Measurements from ENCODE around the gene TSPAN5.

Gene TSPAN5

GRCh38 chr4:98643755-98644154, 14.7 kb downstream of the TSPAN5 start:
- no peak for TF ChIP-seq CTCF (IDR thresholded peaks at IDR 0.05; ENCODE audit: low read depth, low read length)
- H3K4me3 ChIP-seq (ENCODE audit: low read depth, low read length), result no peak overlapping the region

DNA sequence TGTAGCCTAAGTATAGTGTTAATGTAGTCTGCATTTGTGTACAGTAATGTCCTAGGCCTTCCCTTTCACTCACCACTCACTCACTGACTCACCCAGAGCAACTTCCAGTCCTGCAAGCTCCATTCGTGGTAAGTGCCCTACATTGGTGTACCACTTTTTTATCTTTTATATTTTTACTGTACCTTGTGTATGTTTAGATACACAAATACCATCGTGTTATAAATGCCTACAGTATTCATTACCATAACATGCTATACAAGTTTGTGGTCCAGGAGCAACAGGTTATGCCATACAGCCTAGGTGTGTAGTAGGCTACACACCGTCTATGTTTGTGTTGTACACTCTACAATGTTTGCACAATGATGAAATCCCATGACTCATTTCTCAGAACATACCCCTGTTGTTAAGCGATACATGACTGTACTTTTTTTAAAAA, 15.4 kb downstream of the TSPAN5 start:
- H3K4me3 ChIP-seq (ENCODE audit: low read depth, low read length), result no peak overlapping the region
- no peak for TF ChIP-seq CTCF (IDR thresholded peaks at IDR 0.05; ENCODE audit: low read depth, low read length)

DNA sequence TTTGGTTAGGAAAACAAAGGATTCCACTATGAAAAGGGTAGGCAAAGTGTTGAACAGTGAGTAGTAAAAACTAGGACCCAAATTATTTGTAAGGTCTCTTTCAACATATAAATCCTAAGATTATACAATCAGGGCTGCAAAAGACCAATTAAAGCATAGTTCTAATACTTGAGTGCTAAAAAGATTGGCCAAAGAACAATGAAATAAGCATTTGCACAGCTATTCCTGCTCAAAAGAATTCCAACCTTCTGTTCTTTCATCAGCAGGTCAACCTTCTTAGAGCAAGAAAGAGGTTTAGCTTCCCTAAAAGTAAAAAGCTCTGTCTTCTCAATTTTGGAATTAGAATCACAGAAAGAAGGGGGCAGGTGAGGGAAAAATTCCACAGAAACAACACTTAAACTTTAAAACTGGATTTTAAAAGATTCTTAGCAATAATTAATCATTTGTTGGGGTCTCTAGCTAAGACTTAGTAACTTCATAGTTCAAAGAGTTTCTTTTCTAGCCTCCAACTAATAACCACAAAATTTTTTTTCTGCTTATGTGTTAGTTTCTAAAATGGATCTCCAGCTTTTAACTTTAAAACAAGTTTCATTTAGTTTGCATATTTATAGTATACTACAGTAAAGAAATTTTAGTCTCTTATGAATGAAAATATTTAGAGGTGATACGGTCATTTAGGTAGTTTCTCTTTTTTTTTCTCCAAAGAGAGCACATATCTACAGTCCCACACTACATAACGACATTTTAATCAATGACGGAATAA, 16.3 kb downstream of the TSPAN5 start:
- no peak overlapping the region for H3K4me3 ChIP-seq (ENCODE audit: low read depth, low read length)
- TF ChIP-seq CTCF (IDR thresholded peaks at IDR 0.05; ENCODE audit: low read depth, low read length), result no peak

DNA sequence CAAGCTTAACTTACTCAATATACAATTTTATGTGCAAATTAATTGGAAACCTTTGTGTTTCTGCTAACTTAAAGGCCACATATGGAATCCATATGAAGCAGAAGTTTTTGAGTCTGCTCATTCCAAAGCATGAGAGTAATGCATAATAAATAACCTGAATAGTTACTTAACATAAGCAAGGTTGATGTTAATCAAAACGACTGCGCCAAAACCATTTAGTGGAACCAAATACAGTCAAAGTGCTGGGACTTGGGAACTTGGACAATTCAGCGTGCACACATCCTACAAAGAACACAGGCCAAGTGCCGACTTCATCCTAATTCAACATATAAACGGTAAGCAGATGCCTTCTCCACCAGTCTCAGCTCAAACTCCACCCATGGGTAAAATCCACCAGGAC, 17.0 kb downstream of the TSPAN5 start:
- H3K4me3 ChIP-seq (ENCODE audit: low read depth, low read length), result no peak overlapping the region
- no peak for TF ChIP-seq CTCF (IDR thresholded peaks at IDR 0.05; ENCODE audit: low read depth, low read length)

DNA sequence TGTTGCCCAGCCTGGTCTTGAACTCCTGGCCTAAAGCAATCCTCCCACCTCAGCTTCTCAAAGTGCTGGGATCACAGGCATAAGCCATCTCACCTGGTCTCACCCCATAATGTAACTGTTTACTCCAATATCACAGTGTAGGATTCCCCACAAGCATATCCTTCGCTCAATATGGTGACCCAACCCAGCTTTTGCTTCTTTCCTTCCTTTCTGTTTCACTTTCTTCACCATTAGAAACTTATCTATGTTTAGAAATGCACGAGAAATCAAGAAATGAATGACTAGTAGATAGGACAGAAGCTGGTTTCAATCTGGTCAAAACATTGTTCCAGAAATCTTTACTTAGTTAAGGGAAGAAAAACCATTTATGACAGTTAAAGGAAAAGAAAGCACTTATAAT, 18.9 kb downstream of the TSPAN5 start:
- TF ChIP-seq CTCF (IDR thresholded peaks at IDR 0.05; ENCODE audit: low read depth, low read length), result no peak
- peak overlapping the region; percentile 23; the same call in 1 of the 2 replicates for H3K4me3 ChIP-seq (ENCODE audit: low read depth, low read length)

DNA sequence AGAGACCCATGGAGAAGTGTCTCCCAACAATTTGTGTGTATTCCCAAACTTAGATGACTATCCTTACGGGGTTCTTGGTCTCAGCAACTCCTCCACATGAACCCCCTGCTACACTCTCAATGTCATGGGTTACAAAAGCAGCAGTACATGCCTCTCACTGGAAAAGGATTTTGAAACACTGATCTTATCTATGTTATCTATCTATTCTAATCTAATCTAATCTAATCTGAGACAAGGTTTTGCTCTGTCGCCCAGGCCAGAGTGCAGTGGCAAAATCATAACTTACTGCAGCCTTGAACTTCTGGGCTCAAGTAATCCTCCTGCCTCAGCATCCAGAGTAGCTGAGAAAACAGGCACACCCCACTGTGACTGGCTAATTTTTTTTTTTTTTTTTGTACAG, 19.3 kb downstream of the TSPAN5 start:
- no peak overlapping the region; the same call in 1 of the 2 replicates for H3K4me3 ChIP-seq (ENCODE audit: low read depth, low read length)
- no peak for TF ChIP-seq CTCF (IDR thresholded peaks at IDR 0.05; ENCODE audit: low read depth, low read length)

GRCh38 chr4:98638661-98639060, 19.8 kb downstream of the TSPAN5 start:
- H3K4me3 ChIP-seq (ENCODE audit: low read depth, low read length), result no peak overlapping the region
- no peak for TF ChIP-seq CTCF (IDR thresholded peaks at IDR 0.05; ENCODE audit: low read depth, low read length)

Data from WI38 (cell line).